IPS-15b (cell line): ENCODE results near the gene RPS6KA1.
"Not testable (repeated sequence)": the region's sequence is repeated elsewhere in the genome, so short reads cannot be mapped to it uniquely, and the experiment has no call there.

Experiments
- H3K27me3 ChIP-seq: one replicate; pipeline ENCODE4 v1.6.1; 2013; ENCODE audit warnings: low read length; ENCODE audit not compliant: control insufficient read depth, insufficient read depth
- H3K36me3 ChIP-seq: one replicate; pipeline ENCODE4 v1.6.1; 2013; ENCODE audit warnings: low read length; ENCODE audit not compliant: control insufficient read depth, insufficient read depth
- H3K4me1 ChIP-seq: one replicate; pipeline ENCODE4 v1.6.1; 2013; ENCODE audit warnings: mild to moderate bottlenecking, low read length; ENCODE audit not compliant: control insufficient read depth, insufficient read depth
- H3K4me3 ChIP-seq: one replicate; pipeline ENCODE4 v1.5.1; 2013; ENCODE audit warnings: low read depth, low read length
- H3K9ac ChIP-seq: one replicate; pipeline ENCODE4 v1.6.1; 2013; ENCODE audit warnings: low read depth, mild to moderate bottlenecking, low read length
- H3K9me3 ChIP-seq: one replicate; pipeline ENCODE4 v1.6.1; 2013; ENCODE audit warnings: mild to moderate bottlenecking, low read length; ENCODE audit not compliant: control insufficient read depth, insufficient read depth

Gene RPS6KA1

GRCh38 chr1:26582053-26582835 lies 52.7 kb downstream of the RPS6KA1 start:
- H3K9ac ChIP-seq, result no peak overlapping the region
- H3K36me3 ChIP-seq, result no peaks in the 10 kb centered on the region
- no peaks in the 10 kb centered on the region for H3K27me3 ChIP-seq
- H3K4me3 ChIP-seq, result no peak overlapping the region
- no peaks in the 10 kb centered on the region for H3K9me3 ChIP-seq
- no peaks in the 10 kb centered on the region for H3K4me1 ChIP-seq

DNA sequence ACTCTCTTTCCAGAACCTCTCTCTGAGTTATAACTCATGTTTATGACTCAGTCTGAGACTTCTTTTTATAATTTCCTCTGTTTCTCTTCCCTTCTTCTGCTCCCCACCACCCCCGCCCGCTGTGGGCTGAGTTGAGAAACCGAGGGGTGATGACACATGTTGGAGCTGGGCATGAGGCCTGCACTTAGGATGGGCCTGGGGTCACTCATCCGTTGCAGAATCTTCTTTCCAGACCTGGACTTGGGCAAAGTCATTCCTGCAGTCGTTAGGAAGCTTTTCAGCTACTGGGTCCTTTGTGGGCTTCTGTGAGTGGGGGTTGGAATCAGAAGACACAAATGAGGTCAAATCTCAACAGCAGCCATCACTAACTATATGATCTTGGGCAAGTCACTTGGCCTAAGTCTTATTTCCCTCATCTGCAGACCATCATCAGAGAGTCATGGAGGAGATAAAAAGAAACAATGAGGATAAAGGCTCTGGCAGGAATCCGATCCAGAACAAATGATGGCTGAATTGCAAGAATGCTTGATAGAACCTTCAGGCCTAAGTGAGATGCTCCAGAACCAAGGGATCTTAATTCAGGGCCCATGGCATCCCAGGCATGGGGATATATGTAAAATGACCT lies 53.4 kb downstream of the RPS6KA1 start:
- no peak overlapping the region for H3K9ac ChIP-seq
- no peaks in the 10 kb centered on the region for H3K36me3 ChIP-seq
- no peaks in the 10 kb centered on the region for H3K4me1 ChIP-seq
- H3K27me3 ChIP-seq, result no peaks in the 10 kb centered on the region
- no peak overlapping the region for H3K4me3 ChIP-seq
- H3K9me3 ChIP-seq, result no peaks in the 10 kb centered on the region

DNA sequence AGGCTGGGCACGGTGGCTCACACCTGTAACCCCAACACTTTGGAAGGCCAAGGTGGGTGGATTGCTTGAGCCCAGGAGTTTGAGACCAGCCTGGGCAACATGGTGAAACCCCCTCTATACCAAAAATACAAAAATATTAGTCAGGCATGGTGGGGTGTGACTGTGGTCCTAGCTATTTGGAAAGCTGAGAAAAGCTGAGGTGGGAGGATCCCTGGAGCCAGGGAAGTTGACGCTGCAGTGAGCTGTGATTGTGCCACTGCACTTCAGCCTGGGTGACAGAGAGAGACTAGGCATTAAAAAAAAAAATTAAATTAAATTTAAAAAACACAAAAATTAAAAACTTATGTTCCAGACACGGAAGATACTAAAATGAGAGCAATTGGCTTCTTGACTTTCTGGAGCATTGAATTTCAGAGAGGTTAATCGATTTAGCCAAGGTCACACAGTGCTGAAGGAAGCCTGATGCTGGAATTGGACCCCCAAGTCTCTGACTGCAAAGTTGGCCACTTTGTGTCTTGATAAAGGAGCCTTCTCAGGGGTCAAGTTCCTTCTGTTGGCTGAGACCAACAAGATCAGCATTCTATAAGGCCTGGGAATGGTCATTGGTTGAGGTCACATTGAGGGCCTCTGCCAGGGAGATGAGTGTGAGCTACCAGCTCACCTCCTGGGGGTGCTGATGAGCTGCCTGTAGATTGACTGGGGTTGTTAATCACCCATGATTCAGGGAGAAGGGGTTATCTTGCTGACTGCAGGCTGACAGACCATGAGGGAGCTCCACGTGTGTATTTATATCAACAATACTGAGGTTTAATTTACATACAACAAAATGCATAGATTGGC lies 54.3 kb downstream of the RPS6KA1 start:
- Histone ChIP-seq H3K36me3 (no peaks in the 10 kb centered on the region), H3K4me3 (no peak overlapping the region), H3K4me1 (no peaks in the 10 kb centered on the region), H3K27me3 (no peaks in the 10 kb centered on the region), H3K9ac (no peak overlapping the region), H3K9me3 (no peaks in the 10 kb centered on the region)

GRCh38 chr1:26584588-26584987 lies 55.0 kb downstream of the RPS6KA1 start:
- H3K4me1 ChIP-seq, H3K9ac ChIP-seq, H3K4me3 ChIP-seq, H3K9me3 ChIP-seq, H3K36me3 ChIP-seq, H3K27me3 ChIP-seq: not testable (repeated sequence)

GRCh38 chr1:26585471-26585870 lies 55.9 kb downstream of the RPS6KA1 start:
- no peak overlapping the region for H3K4me3 ChIP-seq
- H3K9me3 ChIP-seq, result no peaks in the 10 kb centered on the region
- no peaks in the 10 kb centered on the region for H3K36me3 ChIP-seq
- no peaks in the 10 kb centered on the region for H3K27me3 ChIP-seq
- no peaks in the 10 kb centered on the region for H3K4me1 ChIP-seq
- no peak overlapping the region for H3K9ac ChIP-seq

DNA sequence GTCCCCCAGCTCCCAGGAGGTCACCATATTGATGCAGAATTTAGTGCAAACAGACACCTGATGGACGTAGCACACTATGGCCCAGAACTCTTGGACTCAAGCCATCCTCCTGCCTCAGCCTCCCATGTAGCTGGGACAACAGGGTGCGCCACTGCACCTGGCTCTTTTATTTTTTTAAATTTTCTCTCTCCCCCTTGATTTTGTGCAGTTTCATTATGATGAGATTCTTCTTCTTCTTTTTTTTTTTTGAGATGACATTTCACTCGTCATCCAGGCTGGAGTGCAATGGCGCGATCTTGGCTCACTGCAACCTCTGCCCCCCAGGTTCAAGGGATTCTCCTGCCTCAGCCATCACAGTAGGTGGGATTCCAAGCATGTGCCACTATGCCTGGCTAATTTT lies 63.8 kb downstream of the RPS6KA1 start:
- Histone ChIP-seq H3K4me1 (no peaks in the 10 kb centered on the region), H3K9me3 (no peaks in the 10 kb centered on the region), H3K27me3 (no peaks in the 10 kb centered on the region), H3K9ac (no peak overlapping the region), H3K4me3 (no peak overlapping the region), H3K36me3 (no peaks in the 10 kb centered on the region)

DNA sequence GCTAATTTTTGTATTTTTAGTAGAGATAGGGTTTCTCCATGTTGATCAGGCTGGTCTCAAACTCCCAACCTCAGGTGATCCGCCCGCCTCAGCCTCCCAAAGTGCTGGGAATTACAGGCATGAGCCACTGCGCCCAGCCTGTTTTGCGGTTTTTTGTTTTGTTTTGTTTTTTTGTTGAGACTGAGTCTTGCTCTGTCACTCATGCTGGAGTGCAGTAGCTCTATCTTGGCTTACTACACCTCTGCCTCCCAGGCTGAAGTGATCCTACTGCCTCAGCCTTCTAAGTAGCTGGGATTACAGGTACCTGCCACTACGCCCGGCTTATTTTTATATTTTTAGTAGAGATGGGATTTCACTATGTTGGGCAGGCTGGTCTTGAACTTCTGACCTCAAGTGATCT lies 65.0 kb downstream of the RPS6KA1 start:
- not testable (repeated sequence) for H3K27me3 ChIP-seq, H3K36me3 ChIP-seq, H3K9me3 ChIP-seq, H3K9ac ChIP-seq, H3K4me1 ChIP-seq, H3K4me3 ChIP-seq

DNA sequence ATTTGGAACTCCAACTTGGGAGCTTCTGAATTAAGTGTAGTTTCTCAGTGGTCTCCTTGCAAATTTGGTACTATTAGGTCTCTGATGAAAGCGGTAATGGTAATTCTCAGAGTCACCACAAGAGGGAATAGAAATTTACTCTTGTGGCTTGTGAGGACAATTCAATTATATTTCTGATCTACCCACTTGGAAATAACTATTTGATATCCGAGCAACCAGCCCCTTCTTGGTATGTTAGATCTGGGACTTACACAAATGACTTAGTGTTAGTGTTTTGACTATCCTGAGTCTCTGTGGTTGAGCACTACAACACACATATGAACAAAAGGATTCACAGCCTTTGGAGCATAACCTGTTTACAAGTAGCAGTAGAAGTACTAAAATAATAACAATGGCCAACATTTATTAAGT lies 68.1 kb downstream of the RPS6KA1 start:
- Histone ChIP-seq H3K36me3 (no peaks in the 10 kb centered on the region), H3K4me3 (no peak overlapping the region), H3K9ac (no peak overlapping the region), H3K9me3 (no peaks in the 10 kb centered on the region), H3K27me3 (no peaks in the 10 kb centered on the region), H3K4me1 (peaks cover 2% of the 10 kb centered on the region)

GRCh38 chr1:26598890-26599289 lies 69.3 kb downstream of the RPS6KA1 start:
- H3K9me3 ChIP-seq, result no peaks in the 10 kb centered on the region
- H3K4me3 ChIP-seq, result no peak overlapping the region
- no peak overlapping the region for H3K9ac ChIP-seq
- no peaks in the 10 kb centered on the region for H3K36me3 ChIP-seq
- no peaks in the 10 kb centered on the region for H3K27me3 ChIP-seq
- H3K4me1 ChIP-seq, result peaks cover 2% of the 10 kb centered on the region

DNA sequence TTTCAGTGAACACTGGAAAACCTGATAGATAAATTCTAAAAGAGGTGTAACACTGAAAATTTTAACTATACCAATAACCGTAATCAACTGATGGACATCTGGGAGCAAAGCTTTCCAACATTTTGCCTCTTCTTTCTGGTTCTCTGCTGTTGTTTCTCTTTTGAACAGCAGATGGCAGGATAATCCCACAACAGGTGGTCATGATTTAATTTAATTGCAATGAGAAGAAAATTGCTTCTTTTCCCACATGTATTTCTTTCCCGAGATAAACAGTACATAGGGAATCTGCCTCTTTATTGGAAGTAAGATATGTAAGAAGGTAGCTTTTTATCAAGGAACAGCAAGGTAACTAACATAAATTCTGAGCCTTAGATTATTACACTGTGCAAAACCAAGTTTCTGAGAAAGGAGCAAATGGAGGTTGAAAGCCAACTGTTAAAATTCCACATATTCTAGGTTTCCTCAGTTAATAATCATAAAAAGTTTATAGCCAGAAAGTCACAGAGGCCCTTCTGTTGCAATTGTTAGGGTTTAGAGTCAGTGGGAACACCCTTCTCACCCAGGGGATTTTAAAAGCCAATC lies 72.9 kb downstream of the RPS6KA1 start:
- Histone ChIP-seq H3K4me1 (peaks cover 2% of the 10 kb centered on the region), H3K36me3 (no peaks in the 10 kb centered on the region), H3K9me3 (no peaks in the 10 kb centered on the region), H3K27me3 (no peaks in the 10 kb centered on the region), H3K4me3 (no peak overlapping the region), H3K9ac (no peak overlapping the region)

- Histone ChIP-seq H3K9me3 (no peaks in the 10 kb centered on the region), H3K4me3 (no peak overlapping the region), H3K36me3 (no peaks in the 10 kb centered on the region), H3K9ac (no peak overlapping the region), H3K4me1 (no peaks in the 10 kb centered on the region), H3K27me3 (no peaks in the 10 kb centered on the region)
Observed at GRCh38 chr1:26603856-26604255, 74.3 kb downstream of the RPS6KA1 start.
